Smooth muscle cell of the brain vasculature (primary cell): ENCODE data around the gene RPP14.
"Not testable (repeated sequence)": the region's sequence is repeated elsewhere in the genome, so short reads cannot be mapped to it uniquely, and the experiment has no call there.

Experiments used
- DNase-seq: peaks from one replicate; pipeline ENCODE4 v3.0.0-alpha.2; 2012; ENCODE audit warnings: low read depth, low spot score

RPP14 gene

GRCh38 chr3:58331593-58332152 is 25.6 kb downstream of the RPP14 start:
- no peak for DNase-seq

GRCh38 chr3:58332575-58333188 is 26.6 kb downstream of the RPP14 start, which contains the start of gene PXK:
Gene PXK, plus strand, starts transcription at chr3:58332892. Its CDS starts 97 bp downstream, at chr3:58332989.
- no peak for DNase-seq

- no peak for DNase-seq
Measured at GRCh38 chr3:58333206-58334012, 27.4 kb downstream of the RPP14 start.

GRCh38 chr3:58334013-58334321 is 27.9 kb downstream of the RPP14 start:
- DNase-seq = no peak

- no peak for DNase-seq
Measured at GRCh38 chr3:58334506-58334884, 28.4 kb downstream of the RPP14 start.

GRCh38 chr3:58335652-58335947 is 29.6 kb downstream of the RPP14 start:
- no peak for DNase-seq

GRCh38 chr3:58336135-58336882 is 30.3 kb downstream of the RPP14 start:
- DNase-seq = no peak

- DNase-seq = no peak
Measured at GRCh38 chr3:58337190-58337589, 31.1 kb downstream of the RPP14 start.

GRCh38 chr3:58339146-58339545 is 33.1 kb downstream of the RPP14 start:
- not testable (repeated sequence) for DNase-seq

GRCh38 chr3:58340594-58341244 is 34.7 kb downstream of the RPP14 start:
- no peak for DNase-seq

GRCh38 chr3:58341376-58341775 is 35.3 kb downstream of the RPP14 start:
- DNase-seq = no peak

GRCh38 chr3:58342676-58343075 is 36.6 kb downstream of the RPP14 start:
- no peak for DNase-seq

- no peak for DNase-seq
Measured at GRCh38 chr3:58345457-58345856, 39.4 kb downstream of the RPP14 start.

GRCh38 chr3:58346368-58346767 is 40.3 kb downstream of the RPP14 start:
- no peak for DNase-seq

GRCh38 chr3:58347984-58348383 is 41.9 kb downstream of the RPP14 start:
- DNase-seq = no peak

- no peak for DNase-seq
Measured at GRCh38 chr3:58349792-58350626, 44.0 kb downstream of the RPP14 start.

GRCh38 chr3:58350627-58351013 is 44.6 kb downstream of the RPP14 start:
- no peak for DNase-seq

- DNase-seq = no peak
Measured at GRCh38 chr3:58351920-58352319, 45.9 kb downstream of the RPP14 start.

GRCh38 chr3:58352626-58353025 is 46.6 kb downstream of the RPP14 start:
- DNase-seq = no peak

- DNase-seq = no peak
Measured at GRCh38 chr3:58353722-58354553, 47.9 kb downstream of the RPP14 start.
